ENCODE results near the gene BICD1. TPM values are rescaled to one million over a fixed set of nuclear protein-coding genes. Genes with fewer than 3 reads are reported as not detected.
A peak's percentile ranks its signal among the peaks of the same experiment; 100 is the strongest.

The BICD1 gene
- polyA plus RNA-seq, 1 of the 3 experiments (the other 2 are of a cell fraction) = 12.1 TPM

GRCh38 chr12:32296567-32296966 is 189.9 kb downstream of the BICD1 start:
- POLR2A ChIA-PET = no interaction called here
- H2AFZ ChIP-seq (ENCODE audit: low read depth) = no peak overlapping the region
- no peaks in the 10 kb centered on the region for H3K9me2 ChIP-seq
- no peak overlapping the region for H3K4me3 ChIP-seq (ENCODE audit: low read depth in 2 of 2, low read length in 1 of 2)
- H3K79me2 ChIP-seq (ENCODE audit: insufficient read depth) = peaks cover 18% of the 10 kb centered on the region
- H3K27me3 ChIP-seq (ENCODE audit: insufficient read depth) = no peaks in the 10 kb centered on the region
- H3K36me3 ChIP-seq (replicated peaks in 1 of 2; ENCODE audit: control insufficient read depth in 1 of 2, insufficient read depth in 2 of 2, low read length in 1 of 2) = peaks cover 0 to 7% of the 10 kb centered on the region in 2 experiments
- WGBS (ENCODE audit: low lambda C conversion rate) = 54% methylated on average over 4 of the region's 4 CpGs
- no peak for DNase-seq
- H3K27ac ChIP-seq (ENCODE audit: low read depth in 2 of 2, low read length in 1 of 2) = no peak overlapping the region
- H3K4me2 ChIP-seq = no peak overlapping the region
- peaks cover 8% of the 10 kb centered on the region for H3F3A ChIP-seq (replicated peaks; ENCODE audit: insufficient read depth)
- CTCF ChIA-PET = interaction anchor here (1.3 kb wide), 1 partner anchor 9 kb away, joined by 4 read pairs; no protein-coding TSS in a partner anchor
- no peaks in the 10 kb centered on the region for H3K9me3 ChIP-seq
- TF ChIP-seq, protein P1, sequence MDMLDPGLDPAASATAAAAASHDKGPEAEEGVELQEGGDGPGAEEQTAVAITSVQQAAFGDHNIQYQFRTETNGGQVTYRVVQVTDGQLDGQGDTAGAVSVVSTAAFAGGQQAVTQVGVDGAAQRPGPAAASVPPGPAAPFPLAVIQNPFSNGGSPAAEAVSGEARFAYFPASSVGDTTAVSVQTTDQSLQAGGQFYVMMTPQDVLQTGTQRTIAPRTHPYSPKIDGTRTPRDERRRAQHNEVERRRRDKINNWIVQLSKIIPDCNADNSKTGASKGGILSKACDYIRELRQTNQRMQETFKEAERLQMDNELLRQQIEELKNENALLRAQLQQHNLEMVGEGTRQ (IDR thresholded peaks at IDR 0.05; ENCODE audit: borderline replicate concordance, low read depth, low read length) = no peak
- TF ChIP-seq RXRA (IDR thresholded peaks at IDR 0.05; ENCODE audit: borderline replicate concordance, low read depth) = no peak
- TF ChIP-seq, protein P2, sequence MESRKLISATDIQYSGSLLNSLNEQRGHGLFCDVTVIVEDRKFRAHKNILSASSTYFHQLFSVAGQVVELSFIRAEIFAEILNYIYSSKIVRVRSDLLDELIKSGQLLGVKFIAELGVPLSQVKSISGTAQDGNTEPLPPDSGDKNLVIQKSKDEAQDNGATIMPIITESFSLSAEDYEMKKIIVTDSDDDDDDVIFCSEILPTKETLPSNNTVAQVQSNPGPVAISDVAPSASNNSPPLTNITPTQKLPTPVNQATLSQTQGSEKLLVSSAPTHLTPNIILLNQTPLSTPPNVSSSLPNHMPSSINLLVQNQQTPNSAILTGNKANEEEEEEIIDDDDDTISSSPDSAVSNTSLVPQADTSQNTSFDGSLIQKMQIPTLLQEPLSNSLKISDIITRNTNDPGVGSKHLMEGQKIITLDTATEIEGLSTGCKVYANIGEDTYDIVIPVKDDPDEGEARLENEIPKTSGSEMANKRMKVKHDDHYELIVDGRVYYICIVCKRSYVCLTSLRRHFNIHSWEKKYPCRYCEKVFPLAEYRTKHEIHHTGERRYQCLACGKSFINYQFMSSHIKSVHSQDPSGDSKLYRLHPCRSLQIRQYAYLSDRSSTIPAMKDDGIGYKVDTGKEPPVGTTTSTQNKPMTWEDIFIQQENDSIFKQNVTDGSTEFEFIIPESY (IDR thresholded peaks at IDR 0.05; ENCODE audit: borderline replicate concordance, low read depth) = no peak
- TF ChIP-seq IRF3 (IDR thresholded peaks at IDR 0.05; ENCODE audit: low read depth, low read length) = no peak
- TF ChIP-seq SIN3A (IDR thresholded peaks at IDR 0.05; ENCODE audit: borderline replicate concordance, low read depth, low read length) = no peak
- TF ChIP-seq JUND (IDR thresholded peaks at IDR 0.05) = no peak
- TF ChIP-seq GABPA (IDR thresholded peaks at IDR 0.05; ENCODE audit: low read depth) = no peak
- TF ChIP-seq RFX5 (IDR thresholded peaks at IDR 0.05; ENCODE audit: low read length) = no peak
- TF ChIP-seq NRF1 (IDR thresholded peaks at IDR 0.05; ENCODE audit: low read depth, low read length) = no peak
- H3K9ac ChIP-seq = no peak overlapping the region
- peaks cover 4 to 5% of the 10 kb centered on the region in 2 experiments for H3K4me1 ChIP-seq (ENCODE audit: control insufficient read depth in 1 of 2, insufficient read depth in 2 of 2, low read depth in 1 of 2, low read length in 1 of 2)
- H4K20me1 ChIP-seq (ENCODE audit: insufficient read depth) = no peaks in the 10 kb centered on the region

GRCh38 chr12:32298917-32299316 is 192.3 kb downstream of the BICD1 start:
- CTCF ChIA-PET = interaction anchor here (0.6 to 3.8 kb wide), 6 partner anchors 13 to 646 kb away, joined by 3 to 11 read pairs (median 4); no protein-coding TSS in a partner anchor
- no peaks in the 10 kb centered on the region for H3K9me2 ChIP-seq
- H3K9me3 ChIP-seq = no peaks in the 10 kb centered on the region
- peak; percentile 26 for DNase-seq
- peaks cover 18% of the 10 kb centered on the region; the same call in 1 of the 2 replicates for H3K79me2 ChIP-seq (ENCODE audit: insufficient read depth)
- H3F3A ChIP-seq (replicated peaks; ENCODE audit: insufficient read depth) = peaks cover 9% of the 10 kb centered on the region
- POLR2A ChIA-PET = no interaction called here
- peaks cover 0 to 3% of the 10 kb centered on the region in 2 experiments for H3K36me3 ChIP-seq (replicated peaks in 1 of 2; ENCODE audit: control insufficient read depth in 1 of 2, insufficient read depth in 2 of 2, low read length in 1 of 2)
- H3K27me3 ChIP-seq (ENCODE audit: insufficient read depth) = no peaks in the 10 kb centered on the region
- no peak overlapping the region for H3K4me3 ChIP-seq (ENCODE audit: low read depth in 2 of 2, low read length in 1 of 2)
- peak overlapping the region; percentile 17; the same call in 1 of the 2 replicates for H3K4me2 ChIP-seq
- H2AFZ ChIP-seq (ENCODE audit: low read depth) = no peak overlapping the region
- peaks cover 4 to 5% of the 10 kb centered on the region in 2 experiments for H3K4me1 ChIP-seq (ENCODE audit: control insufficient read depth in 1 of 2, insufficient read depth in 2 of 2, low read depth in 1 of 2, low read length in 1 of 2)
- peak overlapping the region; percentile 43 to 71; a peak in 3 of 4 replicates for H3K27ac ChIP-seq (ENCODE audit: low read depth in 2 of 2, low read length in 1 of 2)
- 40% methylated on average over 3 of the region's 3 CpGs for WGBS (ENCODE audit: low lambda C conversion rate)
- no peak overlapping the region for H3K9ac ChIP-seq
- no peaks in the 10 kb centered on the region for H4K20me1 ChIP-seq (ENCODE audit: insufficient read depth)
- peak; percentile 62; the same call in 1 of the 2 replicates for TF ChIP-seq POLR2AphosphoS5 (IDR thresholded peaks at IDR 0.05; ENCODE audit: low read depth, low read length)
- peak; percentile 16; the same call in 1 of the 2 replicates for TF ChIP-seq TEAD4 (IDR thresholded peaks at IDR 0.05; ENCODE audit: borderline replicate concordance, insufficient read depth)
- TF ChIP-seq PBX3 (IDR thresholded peaks at IDR 0.05) = peak; percentile 26; the same call in 1 of the 2 replicates
- TF ChIP-seq TCF12 (IDR thresholded peaks at IDR 0.05) = peak; percentile 89
- TF ChIP-seq GABPA (IDR thresholded peaks at IDR 0.05; ENCODE audit: low read depth) = no peak
- TF ChIP-seq EP300 (IDR thresholded peaks at IDR 0.05; ENCODE audit: borderline replicate concordance in 1 of 2, low read depth in 1 of 2, low read length in 1 of 2) = peak; percentile 25 to 55; a peak in 1 of 4 replicates
- 0 out of 2 replicates have a peak, but pooled peaks have one; percentile 19 for TF ChIP-seq JUND (IDR thresholded peaks at IDR 0.05)
- TF ChIP-seq MEF2A (IDR thresholded peaks at IDR 0.05; ENCODE audit: borderline replicate concordance, low read depth) = peak; percentile 57; the same call in 1 of the 2 replicates
- no peak for TF ChIP-seq CHD2 (IDR thresholded peaks at IDR 0.05; ENCODE audit: low read length, partially characterized antibody)
- TF ChIP-seq, protein P1 (IDR thresholded peaks at IDR 0.05; ENCODE audit: borderline replicate concordance, low read depth, low read length) = no peak
- no peak for TF ChIP-seq YY1 (IDR thresholded peaks at IDR 0.05; ENCODE audit: low read depth)
- peak; percentile 38; the same call in 1 of the 2 replicates for TF ChIP-seq GATA2 (CRISPR knock-in tag; IDR thresholded peaks at IDR 0.05)
- TF ChIP-seq NFIC (IDR thresholded peaks at IDR 0.05; ENCODE audit: borderline replicate concordance) = peak; percentile 61; the same call in 1 of the 2 replicates
- no peak for TF ChIP-seq TAF1 (IDR thresholded peaks at IDR 0.05; ENCODE audit: borderline replicate concordance, low read depth, low read length)
- TF ChIP-seq RAD21 (IDR thresholded peaks at IDR 0.05; ENCODE audit: low read length) = 0 out of 2 replicates have a peak, but pooled peaks have one; percentile 2
- no peak for TF ChIP-seq MXI1 (IDR thresholded peaks at IDR 0.05; ENCODE audit: low read depth, low read length)
